Keratinocyte (primary cell): ENCODE results near the gene CRTAP.

Source experiments
- CTCF ChIP-seq, 3 experiments: IDR thresholded peaks in 1 of 3; conservative IDR thresholded peaks in 1 of 3; optimal IDR thresholded peaks in 1 of 3; 2 replicates in 2 of 3; 3 replicates in 1 of 3; pipeline versions ENCODE3 to v1.5.1; 2011; ENCODE audit warnings: low read length in 3 of 3, mild to moderate bottlenecking in 3 of 3, moderate library complexity in 2 of 3, control low read depth in 1 of 3, inconsistent platforms in 1 of 3; ENCODE audit not compliant: insufficient read depth in 2 of 3; ENCODE audit errors: extremely low read depth in 1 of 3
- EZH2 ChIP-seq: IDR thresholded peaks from one replicate; pipeline ENCODE4 v1.6.1; 2012; ENCODE audit warnings: inconsistent platforms, mild to moderate bottlenecking, low read length, moderate library complexity

GRCh38 chr3:33103034-33103433 is 10.8 kb upstream of the CRTAP start:
- TF ChIP-seq CTCF (optimal IDR thresholded peaks at IDR 0.05 in 1 of 3, IDR thresholded peaks at IDR 0.05 in 1 of 3, conservative IDR thresholded peaks at IDR 0.05 in 1 of 3; ENCODE audit: extremely low read depth in 1 of 3, insufficient read depth in 2 of 3, low read length in 3 of 3) (no peak), EZH2 (no peak)
